A673 (cell line): ENCODE results near the gene SDF4.

Source experiments
- EZH2 ChIP-seq: fragments of 200-600 bp; sonication (generic); IDR thresholded peaks from 2 replicates; pipeline ENCODE4 v1.6.1; 2017; ENCODE audit warnings: borderline replicate concordance, low read depth, mild to moderate bottlenecking, mixed read lengths, antibody characterized with exemption, low read length; ENCODE audit not compliant: poor library complexity, severe bottlenecking
- TF ChIP-seq, protein P1 (sequence below): fragments of 300-800, 200-600 bp; sonication (generic); conservative IDR thresholded peaks from 2 replicates; pipeline ENCODE4 v1.5.1; 2017; ENCODE audit warnings: low read depth, mild to moderate bottlenecking, antibody characterized with exemption, low read length, moderate library complexity, mixed read lengths

GRCh38 chr1:1171161-1171545 is 60.6 kb downstream of the SDF4 start:
- TF ChIP-seq, protein P1, sequence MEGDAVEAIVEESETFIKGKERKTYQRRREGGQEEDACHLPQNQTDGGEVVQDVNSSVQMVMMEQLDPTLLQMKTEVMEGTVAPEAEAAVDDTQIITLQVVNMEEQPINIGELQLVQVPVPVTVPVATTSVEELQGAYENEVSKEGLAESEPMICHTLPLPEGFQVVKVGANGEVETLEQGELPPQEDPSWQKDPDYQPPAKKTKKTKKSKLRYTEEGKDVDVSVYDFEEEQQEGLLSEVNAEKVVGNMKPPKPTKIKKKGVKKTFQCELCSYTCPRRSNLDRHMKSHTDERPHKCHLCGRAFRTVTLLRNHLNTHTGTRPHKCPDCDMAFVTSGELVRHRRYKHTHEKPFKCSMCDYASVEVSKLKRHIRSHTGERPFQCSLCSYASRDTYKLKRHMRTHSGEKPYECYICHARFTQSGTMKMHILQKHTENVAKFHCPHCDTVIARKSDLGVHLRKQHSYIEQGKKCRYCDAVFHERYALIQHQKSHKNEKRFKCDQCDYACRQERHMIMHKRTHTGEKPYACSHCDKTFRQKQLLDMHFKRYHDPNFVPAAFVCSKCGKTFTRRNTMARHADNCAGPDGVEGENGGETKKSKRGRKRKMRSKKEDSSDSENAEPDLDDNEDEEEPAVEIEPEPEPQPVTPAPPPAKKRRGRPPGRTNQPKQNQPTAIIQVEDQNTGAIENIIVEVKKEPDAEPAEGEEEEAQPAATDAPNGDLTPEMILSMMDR, result no peak
- TF ChIP-seq EZH2, result no peak
